Glutamatergic neuron (in vitro differentiated cells): ENCODE data around the gene SAYSD1. TPM values are rescaled to one million over a fixed set of nuclear protein-coding genes. Genes with fewer than 3 reads are reported as not detected.

Experiments
- DNase-seq: peaks from one replicate; pipeline ENCODE4 v3.0.0; 2022
- H3K27ac Mint-ChIP-seq: one replicate; pipeline ENCODE4 v1.8.0; 2020; ENCODE audit warnings: mild to moderate bottlenecking, mixed read lengths, inconsistent platforms; ENCODE audit not compliant: unreplicated experiment
- H3K27me3 Mint-ChIP-seq: one replicate; pipeline ENCODE4 v1.8.0; 2020; ENCODE audit warnings: mild to moderate bottlenecking, moderate library complexity, mixed read lengths, inconsistent platforms; ENCODE audit not compliant: unreplicated experiment
- H3K36me3 Mint-ChIP-seq: one replicate; pipeline ENCODE4 v1.8.0; 2020; ENCODE audit warnings: mild to moderate bottlenecking, mixed read lengths, inconsistent platforms; ENCODE audit not compliant: unreplicated experiment
- H3K4me1 Mint-ChIP-seq: one replicate; pipeline ENCODE4 v1.8.0; 2020; ENCODE audit warnings: mild to moderate bottlenecking, low read depth, mixed read lengths, inconsistent platforms; ENCODE audit not compliant: unreplicated experiment
- H3K4me3 Mint-ChIP-seq: one replicate; pipeline ENCODE4 v1.8.0; 2020; ENCODE audit warnings: mild to moderate bottlenecking, mixed read lengths, inconsistent platforms; ENCODE audit not compliant: unreplicated experiment
- H3K9me3 Mint-ChIP-seq: one replicate; pipeline ENCODE4 v1.8.0; 2020; ENCODE audit warnings: mild to moderate bottlenecking, moderate library complexity, mixed read lengths, inconsistent platforms; ENCODE audit not compliant: unreplicated experiment
- CTCF ChIP-seq: fragments of 200-600 bp; sonication (generic); IDR thresholded peaks from one replicate; pipeline ENCODE4 v1.5.0; 2021; ENCODE audit not compliant: partially characterized antibody, unreplicated experiment
- total RNA-seq: library from RNA; stranded (reverse); fragmentation: NEBNext Ultra II Directional; extraction: Animal tissue kit (Norgen Biotek cat#: 25700); gene quantifications from one replicate; pipeline ENCODE4 v1.2.1, GENCODE V29; 2021; ENCODE audit not compliant: unreplicated experiment

Gene SAYSD1
- total RNA-seq, 1 donor from 2014 or later = 18.4 TPM

- Mint-ChIP-seq H3K4me3 (no peak overlapping the region), H3K9me3 (no peaks in the 10 kb centered on the region), H3K27me3 (peaks cover 5% of the 10 kb centered on the region), H3K36me3 (no peaks in the 10 kb centered on the region), H3K27ac (no peak overlapping the region), H3K4me1 (peaks cover 7% of the 10 kb centered on the region)
- no peak for DNase-seq
- no peak for TF ChIP-seq CTCF
These were observed 28.3 kb downstream of the SAYSD1 start for GRCh38 chr6:39086711-39087110.

- H3K27me3 Mint-ChIP-seq = peaks cover 6% of the 10 kb centered on the region
- H3K4me3 Mint-ChIP-seq = no peak overlapping the region
- no peak for TF ChIP-seq CTCF
These were observed 28.7 kb downstream of the SAYSD1 start for GRCh38 chr6:39086294-39086693.

GRCh38 chr6:39085129-39085797 lies 29.7 kb downstream of the SAYSD1 start:
- Mint-ChIP-seq H3K27ac (no peak overlapping the region), H3K4me1 (peaks cover 4% of the 10 kb centered on the region), H3K9me3 (no peaks in the 10 kb centered on the region), H3K27me3 (peaks cover 6% of the 10 kb centered on the region), H3K4me3 (no peak overlapping the region), H3K36me3 (no peaks in the 10 kb centered on the region)
- DNase-seq = no peak
- no peak for TF ChIP-seq CTCF

More at GRCh38 chr6:39086294-39086693, 28.7 kb downstream of the SAYSD1 start:
- no peak for DNase-seq
- H3K4me1 Mint-ChIP-seq = peaks cover 4% of the 10 kb centered on the region
- no peaks in the 10 kb centered on the region for H3K9me3 Mint-ChIP-seq
- no peaks in the 10 kb centered on the region for H3K36me3 Mint-ChIP-seq
- no peak overlapping the region for H3K27ac Mint-ChIP-seq

- Mint-ChIP-seq H3K36me3 (no peaks in the 10 kb centered on the region), H3K4me3 (no peak overlapping the region), H3K4me1 (peaks cover 4% of the 10 kb centered on the region), H3K9me3 (no peaks in the 10 kb centered on the region), H3K27me3 (peaks cover 6% of the 10 kb centered on the region), H3K27ac (no peak overlapping the region)
- DNase-seq = no peak
- TF ChIP-seq CTCF = no peak
These were observed 30.5 kb downstream of the SAYSD1 start for GRCh38 chr6:39084506-39084905.

- Mint-ChIP-seq H3K27me3 (peaks cover 8% of the 10 kb centered on the region), H3K9me3 (no peaks in the 10 kb centered on the region), H3K27ac (no peak overlapping the region), H3K4me3 (no peak overlapping the region), H3K4me1 (peaks cover 3% of the 10 kb centered on the region), H3K36me3 (no peaks in the 10 kb centered on the region)
- no peak for DNase-seq
- no peak for TF ChIP-seq CTCF
These were observed 31.8 kb downstream of the SAYSD1 start for GRCh38 chr6:39083231-39083634.
